Breast epithelium (tissue), 4 donors: Measurements from ENCODE around the gene TRMT5. TPM values are rescaled to one million over a fixed set of nuclear protein-coding genes. Genes with fewer than 3 reads are reported as not detected.

Experiments used
- DNase-seq, 2 donors: peaks; one replicate each; pipeline ENCODE4 v3.0.0-alpha.2; 2019; ENCODE audit warnings: low spot score in 2 of 2
- H3K27ac ChIP-seq, 2 donors: fragments of 200-600 bp; sonication (generic) in 1 of 2; one replicate each; pipeline ENCODE4 v1.5.1; 2016 to 2019; ENCODE audit warnings: mild to moderate bottlenecking in 1 of 2
- H3K27me3 ChIP-seq, 2 donors: fragments of 200-600 bp; sonication (generic) in 1 of 2; one replicate each; pipeline versions ENCODE4 v1.5.1 to v1.6.0; 2017 to 2019; ENCODE audit warnings: control low read depth in 1 of 2, mild to moderate bottlenecking in 1 of 2
- H3K36me3 ChIP-seq: fragments of 200-600 bp; one replicate; pipeline ENCODE4 v1.5.1; 2019
- H3K4me1 ChIP-seq, 2 donors: fragments of 200-600 bp; sonication (generic); one replicate each; pipeline ENCODE4 v1.5.1; 2016 to 2019; ENCODE audit warnings: control low read depth in 1 of 2
- H3K4me3 ChIP-seq, 3 donors: fragments of 200-600 bp; sonication (generic); 1 replicate in 2 of 3; 2 replicates in 1 of 3; pipeline ENCODE4 v1.5.1; 2016 to 2019; ENCODE audit warnings: mild to moderate bottlenecking in 3 of 3, moderate library complexity in 2 of 3
- H3K9me3 ChIP-seq, 2 donors: fragments of 200-600 bp; sonication (generic) in 1 of 2; one replicate each; pipeline ENCODE4 v1.5.1; 2016 to 2019; ENCODE audit warnings: control low read depth in 1 of 2
- CTCF ChIP-seq, 3 donors: fragments of 450-650 bp; IDR thresholded peaks; one replicate each; pipeline ENCODE4 v1.5.1; 2016 to 2017; ENCODE audit warnings: antibody characterized with exemption in 3 of 3, mild to moderate bottlenecking in 3 of 3, moderate library complexity in 3 of 3
- POLR2A ChIP-seq: fragments of 450-650 bp; IDR thresholded peaks from one replicate; pipeline ENCODE4 v1.6.1; 2016; ENCODE audit warnings: antibody characterized with exemption, mild to moderate bottlenecking, moderate library complexity
- POLR2AphosphoS5 ChIP-seq, 3 donors: sonication (generic); formaldehyde crosslinking; IDR thresholded peaks; one replicate each; pipeline ENCODE4 v1.6.1; 2017; ENCODE audit warnings: antibody characterized with exemption in 3 of 3
- intact Hi-C: fragments of 100-400 bp; cut with DNase I; formaldehyde crosslinking; loops from one replicate; pipeline ENCODE4 v1.15.1; 2023; ENCODE audit warnings: low total_unique reads
- total RNA-seq, 3 donors: library from RNA; depleted of rRNA; stranded (reverse); fragments of >200 nt; gene quantifications; one replicate each; pipeline ENCODE4 v1.1.0, GENCODE V29; 2016

TRMT5 gene
- total RNA-seq, 3 donors from 2014 or later: 8.8 to 13.8 (median 11.4) TPM

DNA sequence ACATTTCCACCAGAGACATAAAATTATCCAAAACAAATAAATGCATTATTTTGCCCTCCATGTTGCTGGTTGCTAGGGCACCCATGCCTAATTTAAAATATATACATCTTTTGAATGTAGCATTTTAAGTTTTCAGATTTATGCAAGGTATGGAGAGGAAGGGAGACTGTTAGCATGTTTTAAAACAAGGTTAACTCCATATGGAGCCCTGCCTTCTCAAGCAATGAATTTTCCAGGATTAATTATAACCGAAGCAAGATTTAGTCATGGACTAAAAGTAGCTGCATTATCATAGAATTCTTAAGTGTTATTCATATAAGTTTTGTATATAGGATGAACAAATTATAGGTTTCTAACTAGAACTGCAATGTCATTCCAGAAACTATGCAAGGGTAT lies 37.2 kb downstream of the TRMT5 start:
- Histone ChIP-seq H3K4me1 (no peaks in the 10 kb centered on the region), H3K9me3 (no peaks in the 10 kb centered on the region), H3K36me3 (no peaks in the 10 kb centered on the region), H3K4me3 (no peak overlapping the region), H3K27ac (no peak overlapping the region), H3K27me3 (no peaks in the 10 kb centered on the region)
- intact Hi-C loops: no loop called here
- no peak for TF ChIP-seq POLR2AphosphoS5 (IDR thresholded peaks at IDR 0.05)
- TF ChIP-seq POLR2A: no peak
- no peak for TF ChIP-seq CTCF (IDR thresholded peaks at IDR 0.05)
- no peak for DNase-seq

- Histone ChIP-seq H3K4me3 (no peak overlapping the region), H3K4me1 (no peaks in the 10 kb centered on the region), H3K27me3 (no peaks in the 10 kb centered on the region), H3K27ac (no peak overlapping the region), H3K9me3 (no peaks in the 10 kb centered on the region), H3K36me3 (no peaks in the 10 kb centered on the region)
- DNase-seq: no peak
- TF ChIP-seq POLR2A (no peak), CTCF (IDR thresholded peaks at IDR 0.05) (no peak), POLR2AphosphoS5 (IDR thresholded peaks at IDR 0.05) (no peak)
- intact Hi-C loops: no loop called here
Measured at GRCh38 chr14:60935319-60935718, 45.6 kb downstream of the TRMT5 start.

GRCh38 chr14:60933920-60934655 lies 46.8 kb downstream of the TRMT5 start:
- H3K4me1 ChIP-seq: no peaks in the 10 kb centered on the region
- no peaks in the 10 kb centered on the region for H3K27me3 ChIP-seq
- TF ChIP-seq POLR2A: no peak
- TF ChIP-seq CTCF (IDR thresholded peaks at IDR 0.05): no peak
- no peak for TF ChIP-seq POLR2AphosphoS5 (IDR thresholded peaks at IDR 0.05)
- no peak overlapping the region for H3K4me3 ChIP-seq
- no peaks in the 10 kb centered on the region for H3K9me3 ChIP-seq
- DNase-seq: no peak
- no peak overlapping the region for H3K27ac ChIP-seq
- H3K36me3 ChIP-seq: no peaks in the 10 kb centered on the region
- intact Hi-C loops: no loop called here

GRCh38 chr14:60931218-60931617 lies 49.7 kb downstream of the TRMT5 start:
- no peak for TF ChIP-seq POLR2AphosphoS5 (IDR thresholded peaks at IDR 0.05)
- TF ChIP-seq CTCF (IDR thresholded peaks at IDR 0.05): no peak
- TF ChIP-seq POLR2A: no peak
- Histone ChIP-seq H3K27ac (no peak overlapping the region), H3K36me3 (no peaks in the 10 kb centered on the region), H3K4me1 (no peaks in the 10 kb centered on the region), H3K4me3 (no peak overlapping the region), H3K9me3 (no peaks in the 10 kb centered on the region), H3K27me3 (no peaks in the 10 kb centered on the region)
- no peak for DNase-seq
- intact Hi-C loops: no loop called here

- DNase-seq: no peak
- intact Hi-C loops: no loop called here
- Histone ChIP-seq H3K27ac (no peak overlapping the region), H3K4me1 (no peaks in the 10 kb centered on the region), H3K4me3 (no peak overlapping the region), H3K36me3 (no peaks in the 10 kb centered on the region), H3K9me3 (no peaks in the 10 kb centered on the region), H3K27me3 (no peaks in the 10 kb centered on the region)
- no peak for TF ChIP-seq POLR2AphosphoS5 (IDR thresholded peaks at IDR 0.05)
- no peak for TF ChIP-seq POLR2A
- TF ChIP-seq CTCF (IDR thresholded peaks at IDR 0.05): no peak
Measured at GRCh38 chr14:60926002-60926401, 54.9 kb downstream of the TRMT5 start.
